RWPE1 (cell line): Measurements from ENCODE around the gene CXCL1.

Experiments used
- CTCF ChIA-PET: fragments of 350-600 bp; sonication (Branson Sonifier 250); formaldehyde crosslinking; extraction: SDS; loops from one replicate; lab custom pipeline; 2021; lab: Yijun Ruan, JAX
- POLR2A ChIA-PET: fragments of 400-600 bp; formaldehyde crosslinking; extraction: SDS; loops from one replicate; lab custom pipeline; 2020; ENCODE audit warnings: antibody characterized with exemption; ENCODE audit not compliant: low non-redundant PET; lab: Yijun Ruan, JAX
- DNase-seq: peaks from one replicate; pipeline ENCODE4 v3.0.0; 2012; ENCODE audit warnings: low spot score
- H3K27ac ChIP-seq: fragments of 450-650 bp; 2 replicates; pipeline ENCODE4 v1.5.1; 2017
- CTCF ChIP-seq: fragments of 450-650 bp; conservative IDR thresholded peaks from 2 replicates; pipeline ENCODE4 v1.5.1; 2017; ENCODE audit warnings: low read depth, mild to moderate bottlenecking

Gene CXCL1

GRCh38 chr4:73850261-73850970 lies 18.8 kb upstream of the CXCL1 start:
- CTCF ChIA-PET, result interaction anchor here (0.6 kb wide), 1 partner anchor 339 kb away, joined by 4 read pairs; no protein-coding TSS in a partner anchor
- no peak for DNase-seq
- H3K27ac ChIP-seq, result no peak overlapping the region
- no peak for TF ChIP-seq CTCF
- POLR2A ChIA-PET, result no interaction called here

- CTCF ChIA-PET, result no interaction called here
- no peak overlapping the region for H3K27ac ChIP-seq
- DNase-seq, result no peak
- no peak for TF ChIP-seq CTCF
- POLR2A ChIA-PET, result no interaction called here
Observed at GRCh38 chr4:73851293-73851692, 17.9 kb upstream of the CXCL1 start.

GRCh38 chr4:73852771-73853170 lies 16.4 kb upstream of the CXCL1 start:
- no peak for TF ChIP-seq CTCF
- ChIA-PET POLR2A (no interaction called here), CTCF (no interaction called here)
- no peak overlapping the region for H3K27ac ChIP-seq
- DNase-seq, result no peak

GRCh38 chr4:73853246-73853704 lies 15.9 kb upstream of the CXCL1 start, which contains the start of gene PF4V1:
PF4V1 (plus strand) TSS chr4:73853296; CDS start chr4:73853363, 67 bp downstream.
- CTCF ChIA-PET, result no interaction called here

GRCh38 chr4:73853718-73854473 lies 15.3 kb upstream of the CXCL1 start:
- no peak overlapping the region for H3K27ac ChIP-seq
- ChIA-PET POLR2A (interaction anchor here (0.5 kb wide), 1 partner anchor 20 kb away, joined by 3 read pairs; no protein-coding TSS in a partner anchor), CTCF (interaction anchor here (0.7 kb wide), 3 partner anchors 408 to 543 kb away, joined by 3 to 8 read pairs (median 7); no protein-coding TSS in a partner anchor)
- no peak for TF ChIP-seq CTCF
- no peak for DNase-seq

More at GRCh38 chr4:73853246-73853704, 15.9 kb upstream of the CXCL1 start, which contains the start of gene PF4V1:
- TF ChIP-seq CTCF, result no peak
- H3K27ac ChIP-seq, result no peak within 1 kb of the TSS
- POLR2A ChIA-PET, result no interaction called here
- no peak for DNase-seq

GRCh38 chr4:73855406-73855805 lies 13.8 kb upstream of the CXCL1 start:
- no peak for TF ChIP-seq CTCF

More at GRCh38 chr4:73855406-73855805, 13.8 kb upstream of the CXCL1 start:
- DNase-seq, result no peak
- ChIA-PET POLR2A (no interaction called here), CTCF (no interaction called here)
- H3K27ac ChIP-seq, result no peak overlapping the region
